Trophoblast cell (in vitro differentiated cells and primary cell): ENCODE measurements around the gene IFTAP.

Experiments
- DNase-seq, 2 donors: peaks; one replicate each; pipeline ENCODE4 v3.0.0-alpha.2; 2016
- H2AFZ ChIP-seq: 2 replicates; pipeline ENCODE4 v1.6.1; 2013; ENCODE audit warnings: low read length, moderate library complexity, mild to moderate bottlenecking; ENCODE audit not compliant: insufficient read depth, poor library complexity
- H2AK5ac ChIP-seq: 2 replicates; pipeline ENCODE4 v1.6.1; 2013; ENCODE audit warnings: mild to moderate bottlenecking, low read length
- H2BK120ac ChIP-seq: 2 replicates; pipeline ENCODE4 v1.6.1; 2013; ENCODE audit warnings: low read length, mild to moderate bottlenecking, moderate library complexity; ENCODE audit not compliant: insufficient read depth, poor library complexity
- H2BK12ac ChIP-seq: 2 replicates; pipeline ENCODE4 v1.6.1; 2013; ENCODE audit warnings: mild to moderate bottlenecking, low read length, moderate library complexity
- H2BK5ac ChIP-seq: 2 replicates; pipeline ENCODE4 v1.6.1; 2013; ENCODE audit warnings: low read length, low read depth, moderate library complexity, mild to moderate bottlenecking; ENCODE audit not compliant: poor library complexity
- H3K14ac ChIP-seq: 2 replicates; pipeline ENCODE4 v1.6.1; 2013; ENCODE audit warnings: mild to moderate bottlenecking, low read length
- H3K18ac ChIP-seq: 2 replicates; pipeline ENCODE4 v1.6.1; 2013; ENCODE audit warnings: mild to moderate bottlenecking, low read length
- H3K23ac ChIP-seq: 2 replicates; pipeline ENCODE4 v1.6.1; 2013; ENCODE audit warnings: low read length
- H3K27ac ChIP-seq: 2 replicates; pipeline ENCODE4 v1.5.1; 2013; ENCODE audit warnings: low read depth, mild to moderate bottlenecking, inconsistent platforms, low read length, moderate library complexity
- H3K27me3 ChIP-seq: 2 replicates; pipeline ENCODE4 v1.6.1; 2013; ENCODE audit warnings: inconsistent platforms, mild to moderate bottlenecking, low read length, moderate library complexity; ENCODE audit not compliant: insufficient read depth
- H3K36me3 ChIP-seq, 2 experiments: 1 replicate in 1 of 2; 2 replicates in 1 of 2; pipeline ENCODE4 v1.6.1; 2013; ENCODE audit warnings: low read length in 2 of 2, mild to moderate bottlenecking in 2 of 2, moderate library complexity in 1 of 2; ENCODE audit not compliant: insufficient read depth in 2 of 2, control insufficient read depth in 1 of 2
- H3K4ac ChIP-seq: 2 replicates; pipeline ENCODE4 v1.6.1; 2013; ENCODE audit warnings: low read depth, mild to moderate bottlenecking, low read length, moderate library complexity
- H3K4me1 ChIP-seq, 2 experiments: 1 replicate in 1 of 2; 2 replicates in 1 of 2; pipeline ENCODE4 v1.6.1; 2013; ENCODE audit warnings: low read length in 2 of 2, mild to moderate bottlenecking in 2 of 2, moderate library complexity in 1 of 2; ENCODE audit not compliant: insufficient read depth in 2 of 2, control insufficient read depth in 1 of 2
- H3K4me2 ChIP-seq: 2 replicates; pipeline ENCODE4 v1.6.1; 2013; ENCODE audit warnings: inconsistent platforms, mild to moderate bottlenecking, low read length, moderate library complexity
- H3K4me3 ChIP-seq: 2 replicates; pipeline ENCODE4 v1.5.1; 2013; ENCODE audit warnings: mild to moderate bottlenecking, low read depth, low read length, inconsistent platforms
- H3K79me1 ChIP-seq: one replicate; pipeline ENCODE4 v1.6.1; 2013; ENCODE audit warnings: low read length
- H3K79me2 ChIP-seq: 2 replicates; pipeline ENCODE4 v1.6.1; 2013; ENCODE audit warnings: low read length, mild to moderate bottlenecking; ENCODE audit not compliant: control insufficient read depth, insufficient read depth, poor library complexity
- H3K9ac ChIP-seq: 2 replicates; pipeline ENCODE4 v1.6.1; 2013; ENCODE audit warnings: mild to moderate bottlenecking, low read length
- H3K9me3 ChIP-seq: 2 replicates; pipeline ENCODE4 v1.6.1; 2013; ENCODE audit warnings: low read depth, mild to moderate bottlenecking, control low read depth, inconsistent platforms, low read length; ENCODE audit not compliant: insufficient read depth
- H4K12ac ChIP-seq: 2 replicates; pipeline ENCODE4 v1.6.1; 2013; ENCODE audit warnings: low read depth, mild to moderate bottlenecking, low read length, moderate library complexity
- H4K8ac ChIP-seq: 2 replicates; pipeline ENCODE4 v1.6.1; 2013; ENCODE audit warnings: low read depth, mild to moderate bottlenecking, low read length, moderate library complexity
- H4K91ac ChIP-seq: one replicate; pipeline ENCODE4 v1.6.1; 2013; ENCODE audit warnings: low read depth, mild to moderate bottlenecking, low read length, moderate library complexity
- WGBS: extraction: QIAGEN DNeasy Blood & Tissue Kit; methylation state at CpG from one replicate; pipeline ENCODE4 v1.1.7; 2013; ENCODE audit warnings: missing lambda C conversion rate; ENCODE audit not compliant: insufficient read length, insufficient coverage; ENCODE audit errors: extremely low coverage; 5-methylcytosine and 5-hydroxymethylcytosine counted together

Gene IFTAP

GRCh38 chr11:36700246-36700645, 105.9 kb downstream of the IFTAP start:
- peak overlapping the region; percentile 14 for H3K14ac ChIP-seq
- no peak overlapping the region for H3K9ac ChIP-seq
- no peak overlapping the region for H3K4me3 ChIP-seq
- no peaks in the 10 kb centered on the region for H3K9me3 ChIP-seq
- H3K27me3 ChIP-seq = no peaks in the 10 kb centered on the region
- no CpG with 5 or more reads among the region's 1 CpG for WGBS
- H3K36me3 ChIP-seq = no peaks in the 10 kb centered on the region
- H4K91ac ChIP-seq = peak overlapping the region; percentile 30
- H3K79me2 ChIP-seq = no peaks in the 10 kb centered on the region
- H3K4me2 ChIP-seq = no peak overlapping the region
- no peak overlapping the region for H4K12ac ChIP-seq
- H3K18ac ChIP-seq = no peak overlapping the region
- no peak overlapping the region for H2BK5ac ChIP-seq
- no peak for DNase-seq
- no peak overlapping the region for H4K8ac ChIP-seq
- no peak overlapping the region for H3K23ac ChIP-seq
- H3K79me1 ChIP-seq = peaks cover 3% of the 10 kb centered on the region
- no peak overlapping the region for H2BK120ac ChIP-seq
- no peak overlapping the region for H3K27ac ChIP-seq
- no peak overlapping the region for H3K4ac ChIP-seq
- peak overlapping the region; percentile 34 for H2BK12ac ChIP-seq
- peaks cover 0 to 5% of the 10 kb centered on the region in 2 experiments for H3K4me1 ChIP-seq
- H2AK5ac ChIP-seq = no peak overlapping the region
- H2AFZ ChIP-seq = no peak overlapping the region

- Histone ChIP-seq H3K4me3 (no peak overlapping the region), H3K4ac (no peak overlapping the region), H3K9ac (no peak overlapping the region), H2AFZ (no peak overlapping the region), H3K79me1 (peaks cover 3% of the 10 kb centered on the region), H3K27ac (no peak overlapping the region), H3K27me3 (no peaks in the 10 kb centered on the region), H4K91ac (peak overlapping the region; percentile 20), H4K12ac (no peak overlapping the region), H3K9me3 (no peaks in the 10 kb centered on the region), H3K36me3 (no peaks in the 10 kb centered on the region), H4K8ac (no peak overlapping the region), H2AK5ac (no peak overlapping the region), H2BK120ac (no peak overlapping the region), H3K79me2 (no peaks in the 10 kb centered on the region), H3K23ac (no peak overlapping the region), H3K4me2 (no peak overlapping the region), H3K4me1 (peaks cover 0 to 5% of the 10 kb centered on the region in 2 experiments), H2BK5ac (no peak overlapping the region), H3K14ac (no peak overlapping the region), H2BK12ac (peak overlapping the region; percentile 42), H3K18ac (no peak overlapping the region)
- no CpG with 5 or more reads among the region's 5 CpGs for WGBS
- peak in 1 of 2 donors; percentile 73 for DNase-seq
Measured at GRCh38 chr11:36702330-36703054, 108.2 kb downstream of the IFTAP start.

- Histone ChIP-seq H2BK120ac (no peak overlapping the region), H3K23ac (no peak overlapping the region), H3K4ac (no peak overlapping the region), H3K18ac (no peak overlapping the region), H3K4me2 (no peak overlapping the region), H3K79me2 (no peaks in the 10 kb centered on the region), H3K27ac (no peak overlapping the region), H2BK12ac (no peak overlapping the region), H2AFZ (no peak overlapping the region), H3K9me3 (no peaks in the 10 kb centered on the region), H2BK5ac (no peak overlapping the region), H2AK5ac (no peak overlapping the region), H3K4me1 (peaks cover 0 to 5% of the 10 kb centered on the region in 2 experiments), H3K14ac (no peak overlapping the region), H3K9ac (no peak overlapping the region), H3K4me3 (no peak overlapping the region), H3K36me3 (no peaks in the 10 kb centered on the region), H3K27me3 (no peaks in the 10 kb centered on the region), H4K12ac (no peak overlapping the region), H4K91ac (no peak overlapping the region), H4K8ac (no peak overlapping the region), H3K79me1 (peaks cover 3% of the 10 kb centered on the region)
- no peak for DNase-seq
- no CpG with 5 or more reads among the region's 4 CpGs for WGBS
Measured at GRCh38 chr11:36703055-36703404, 108.7 kb downstream of the IFTAP start.
